Measurements from ENCODE around the gene CTNNAL1. TPM values are rescaled to one million over a fixed set of nuclear protein-coding genes. Genes with fewer than 3 reads are reported as not detected.

Gene CTNNAL1
- total and polyA plus RNA-seq, 9 of the 15 experiments (the other 6 are each of a cell fraction or from before 2014, with no cell fraction given), result 23.2 to 78.0 (median 46.7) TPM

DNA sequence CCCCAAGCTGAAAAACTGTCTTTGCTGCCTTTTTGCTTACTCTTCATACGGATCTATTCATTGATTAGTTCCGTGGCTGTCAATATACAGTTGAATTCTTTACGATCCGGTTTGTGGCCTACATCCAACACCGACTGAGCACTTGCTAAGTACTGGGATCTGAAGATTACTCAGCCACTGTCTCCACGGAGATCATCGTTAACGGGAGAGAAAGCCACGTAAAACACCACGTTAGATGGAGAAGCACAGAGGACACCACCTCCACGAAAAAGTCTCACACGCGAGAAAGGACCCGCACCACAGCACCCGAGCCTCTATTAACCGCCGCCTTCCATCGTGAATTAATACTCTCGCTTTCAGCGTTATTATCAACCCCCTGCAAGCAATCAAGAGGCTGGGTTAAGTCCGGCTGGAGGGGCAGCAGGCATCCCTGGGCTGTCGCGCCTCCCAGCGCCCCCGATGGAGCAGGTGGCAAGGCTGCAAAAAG lies 80.0 kb downstream of the CTNNAL1 start (continued):
- TF ChIP-seq KDM2B (CRISPR knock-in tag; IDR thresholded peaks at IDR 0.05) (peak; percentile 17; the same call in 1 of the 2 replicates), CBX5 (IDR thresholded peaks at IDR 0.05; ENCODE audit: borderline replicate concordance, low read depth) (no peak), TARDBP (IDR thresholded peaks at IDR 0.05) (no peak), HDAC1 (IDR thresholded peaks at IDR 0.05) (no peak), RNF2 (IDR thresholded peaks at IDR 0.05) (no peak), ADNP (tag; IDR thresholded peaks at IDR 0.05) (no peak), ZNF274 (IDR thresholded peaks at IDR 0.05; ENCODE audit: borderline replicate concordance, low read depth, low read length) (no peak), PRPF4 (IDR thresholded peaks at IDR 0.05; ENCODE audit: insufficient read depth, low read depth, low read length, poor library complexity, severe bottlenecking) (no peak), ARID2 (IDR thresholded peaks at IDR 0.05) (no peak), PML (IDR thresholded peaks at IDR 0.05; ENCODE audit: low read length) (no peak), EWSR1 (IDR thresholded peaks at IDR 0.05; ENCODE audit: borderline replicate concordance, low read depth, partially characterized antibody) (no peak), ZNF695 (CRISPR knock-in tag; IDR thresholded peaks at IDR 0.05) (no peak), SMAD2 (IDR thresholded peaks at IDR 0.05; ENCODE audit: low read depth, low read length) (no peak), NUFIP1 (IDR thresholded peaks at IDR 0.05; ENCODE audit: partially characterized antibody) (no peak), GTF2E2 (tag; IDR thresholded peaks at IDR 0.05) (no peak), SMARCA5 (IDR thresholded peaks at IDR 0.05) (no peak), HDAC6 (IDR thresholded peaks at IDR 0.05; ENCODE audit: low read depth, low read length) (no peak), KDM4B (IDR thresholded peaks at IDR 0.05; ENCODE audit: borderline replicate concordance in 2 of 2, low read depth in 1 of 2) (no peak)
- TF ChIP-seq, protein P1, sequence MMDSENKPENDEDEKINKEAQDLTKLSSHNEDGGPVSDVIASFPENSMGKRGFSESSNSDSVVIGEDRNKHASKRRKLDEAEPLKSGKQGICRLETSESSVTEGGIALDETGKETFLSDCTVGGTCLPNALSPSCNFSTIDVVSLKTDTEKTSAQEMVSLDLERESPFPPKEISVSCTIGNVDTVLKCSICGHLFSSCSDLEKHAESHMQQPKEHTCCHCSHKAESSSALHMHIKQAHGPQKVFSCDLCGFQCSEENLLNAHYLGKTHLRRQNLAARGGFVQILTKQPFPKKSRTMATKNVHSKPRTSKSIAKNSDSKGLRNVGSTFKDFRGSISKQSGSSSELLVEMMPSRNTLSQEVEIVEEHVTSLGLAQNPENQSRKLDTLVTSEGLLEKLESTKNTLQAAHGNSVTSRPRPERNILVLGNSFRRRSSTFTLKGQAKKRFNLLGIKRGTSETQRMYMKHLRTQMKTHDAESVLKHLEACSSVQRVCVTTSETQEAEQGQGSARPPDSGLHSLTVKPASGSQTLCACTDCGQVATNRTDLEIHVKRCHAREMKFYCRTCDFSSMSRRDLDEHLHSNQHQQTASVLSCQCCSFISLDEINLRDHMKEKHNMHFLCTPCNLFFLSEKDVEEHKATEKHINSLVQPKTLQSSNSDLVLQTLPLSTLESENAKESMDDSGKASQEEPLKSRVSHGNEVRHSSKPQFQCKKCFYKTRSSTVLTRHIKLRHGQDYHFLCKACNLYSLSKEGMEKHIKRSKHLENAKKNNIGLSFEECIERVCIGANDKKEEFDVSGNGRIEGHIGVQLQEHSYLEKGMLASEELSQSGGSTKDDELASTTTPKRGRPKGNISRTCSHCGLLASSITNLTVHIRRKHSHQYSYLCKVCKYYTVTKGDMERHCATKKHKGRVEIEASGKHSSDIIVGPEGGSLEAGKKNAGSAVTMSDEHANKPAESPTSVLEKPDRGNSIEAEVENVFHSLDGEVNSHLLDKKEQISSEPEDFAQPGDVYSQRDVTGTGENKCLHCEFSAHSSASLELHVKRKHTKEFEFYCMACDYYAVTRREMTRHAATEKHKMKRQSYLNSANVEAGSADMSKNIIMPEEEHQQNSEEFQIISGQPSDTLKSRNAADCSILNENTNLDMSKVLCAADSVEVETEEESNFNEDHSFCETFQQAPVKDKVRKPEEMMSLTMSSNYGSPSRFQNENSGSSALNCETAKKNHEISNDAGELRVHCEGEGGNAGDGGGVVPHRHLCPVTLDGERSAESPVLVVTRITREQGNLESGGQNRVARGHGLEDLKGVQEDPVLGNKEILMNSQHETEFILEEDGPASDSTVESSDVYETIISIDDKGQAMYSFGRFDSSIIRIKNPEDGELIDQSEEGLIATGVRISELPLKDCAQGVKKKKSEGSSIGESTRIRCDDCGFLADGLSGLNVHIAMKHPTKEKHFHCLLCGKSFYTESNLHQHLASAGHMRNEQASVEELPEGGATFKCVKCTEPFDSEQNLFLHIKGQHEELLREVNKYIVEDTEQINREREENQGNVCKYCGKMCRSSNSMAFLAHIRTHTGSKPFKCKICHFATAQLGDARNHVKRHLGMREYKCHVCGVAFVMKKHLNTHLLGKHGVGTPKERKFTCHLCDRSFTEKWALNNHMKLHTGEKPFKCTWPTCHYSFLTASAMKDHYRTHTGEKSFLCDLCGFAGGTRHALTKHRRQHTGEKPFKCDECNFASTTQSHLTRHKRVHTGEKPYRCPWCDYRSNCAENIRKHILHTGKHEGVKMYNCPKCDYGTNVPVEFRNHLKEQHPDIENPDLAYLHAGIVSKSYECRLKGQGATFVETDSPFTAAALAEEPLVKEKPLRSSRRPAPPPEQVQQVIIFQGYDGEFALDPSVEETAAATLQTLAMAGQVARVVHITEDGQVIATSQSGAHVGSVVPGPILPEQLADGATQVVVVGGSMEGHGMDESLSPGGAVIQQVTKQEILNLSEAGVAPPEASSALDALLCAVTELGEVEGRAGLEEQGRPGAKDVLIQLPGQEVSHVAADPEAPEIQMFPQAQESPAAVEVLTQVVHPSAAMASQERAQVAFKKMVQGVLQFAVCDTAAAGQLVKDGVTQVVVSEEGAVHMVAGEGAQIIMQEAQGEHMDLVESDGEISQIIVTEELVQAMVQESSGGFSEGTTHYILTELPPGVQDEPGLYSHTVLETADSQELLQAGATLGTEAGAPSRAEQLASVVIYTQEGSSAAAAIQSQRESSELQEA (IDR thresholded peaks at IDR 0.05; ENCODE audit: low read depth), result no peak
- TF ChIP-seq, protein P2, sequence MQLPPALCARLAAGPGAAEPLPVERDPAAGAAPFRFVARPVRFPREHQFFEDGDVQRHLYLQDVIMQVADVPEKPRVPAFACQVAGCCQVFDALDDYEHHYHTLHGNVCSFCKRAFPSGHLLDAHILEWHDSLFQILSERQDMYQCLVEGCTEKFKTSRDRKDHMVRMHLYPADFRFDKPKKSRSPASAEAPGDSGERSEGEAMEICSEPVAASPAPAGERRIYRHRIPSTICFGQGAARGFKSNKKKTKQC (CRISPR knock-in tag; IDR thresholded peaks at IDR 0.05), result peak; percentile 30
